Breast epithelium (tissue), 3 donors: ENCODE data around the gene CCSER1.

ENCODE experiments used
- POLR2A ChIP-seq: fragments of 450-650 bp; IDR thresholded peaks from one replicate; pipeline ENCODE4 v1.6.1; 2016; ENCODE audit warnings: antibody characterized with exemption, mild to moderate bottlenecking, moderate library complexity
- POLR2AphosphoS5 ChIP-seq, 3 donors: sonication (generic); formaldehyde crosslinking; IDR thresholded peaks; one replicate each; pipeline ENCODE4 v1.6.1; 2017; ENCODE audit warnings: antibody characterized with exemption in 3 of 3
- TF ChIP-seq, protein P1 (sequence below), 3 donors: fragments of 450-650 bp; IDR thresholded peaks; one replicate each; pipeline ENCODE4 v1.5.1; 2016 to 2017; ENCODE audit warnings: antibody characterized with exemption in 3 of 3, mild to moderate bottlenecking in 3 of 3, moderate library complexity in 3 of 3

DNA sequence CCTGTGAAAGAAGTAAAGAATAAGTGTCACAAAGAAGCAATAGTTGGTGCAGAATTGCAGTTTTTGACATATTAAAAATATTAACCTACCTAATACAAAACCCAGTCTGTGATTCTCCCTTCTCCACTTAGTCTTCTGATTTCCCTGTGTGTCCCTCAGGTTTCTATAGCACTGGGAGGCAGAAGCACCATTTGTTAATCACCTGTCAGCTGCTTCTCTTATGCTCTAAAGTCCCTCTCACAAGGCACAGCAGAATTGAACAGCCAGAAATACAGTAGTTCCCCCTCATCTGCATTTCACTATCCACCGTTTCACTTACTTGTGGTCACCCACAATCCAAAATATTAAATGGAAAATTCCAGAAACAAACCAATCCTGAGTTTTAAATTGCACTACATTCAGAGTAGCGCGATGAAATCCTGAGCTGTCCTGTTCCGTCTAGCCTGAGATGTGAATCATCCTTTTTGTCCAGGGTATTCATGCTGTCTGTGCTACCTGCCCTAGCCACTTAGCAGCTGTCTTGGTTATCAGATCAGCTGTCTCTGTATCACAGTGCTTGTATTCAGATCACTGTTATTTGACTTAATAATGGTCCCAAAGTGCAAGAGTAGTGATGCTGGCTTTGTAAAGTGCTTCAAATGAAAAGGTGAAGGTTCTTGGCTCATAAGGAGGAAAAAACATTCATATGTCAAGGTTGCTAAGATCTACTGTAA is 1192.5 kb downstream of the CCSER1 start:
- TF ChIP-seq, protein P1, sequence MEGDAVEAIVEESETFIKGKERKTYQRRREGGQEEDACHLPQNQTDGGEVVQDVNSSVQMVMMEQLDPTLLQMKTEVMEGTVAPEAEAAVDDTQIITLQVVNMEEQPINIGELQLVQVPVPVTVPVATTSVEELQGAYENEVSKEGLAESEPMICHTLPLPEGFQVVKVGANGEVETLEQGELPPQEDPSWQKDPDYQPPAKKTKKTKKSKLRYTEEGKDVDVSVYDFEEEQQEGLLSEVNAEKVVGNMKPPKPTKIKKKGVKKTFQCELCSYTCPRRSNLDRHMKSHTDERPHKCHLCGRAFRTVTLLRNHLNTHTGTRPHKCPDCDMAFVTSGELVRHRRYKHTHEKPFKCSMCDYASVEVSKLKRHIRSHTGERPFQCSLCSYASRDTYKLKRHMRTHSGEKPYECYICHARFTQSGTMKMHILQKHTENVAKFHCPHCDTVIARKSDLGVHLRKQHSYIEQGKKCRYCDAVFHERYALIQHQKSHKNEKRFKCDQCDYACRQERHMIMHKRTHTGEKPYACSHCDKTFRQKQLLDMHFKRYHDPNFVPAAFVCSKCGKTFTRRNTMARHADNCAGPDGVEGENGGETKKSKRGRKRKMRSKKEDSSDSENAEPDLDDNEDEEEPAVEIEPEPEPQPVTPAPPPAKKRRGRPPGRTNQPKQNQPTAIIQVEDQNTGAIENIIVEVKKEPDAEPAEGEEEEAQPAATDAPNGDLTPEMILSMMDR (IDR thresholded peaks at IDR 0.05): no peak
- no peak for TF ChIP-seq POLR2AphosphoS5 (IDR thresholded peaks at IDR 0.05)
- TF ChIP-seq POLR2A: no peak
